Measurements from ENCODE around the gene TJAP1.

GRCh38 chr6:43442935-43443334 is 34.4 kb upstream of the TJAP1 start:
- TF ChIP-seq EZH2 (IDR thresholded peaks at IDR 0.05) (no peak), POLR2AphosphoS5 (IDR thresholded peaks at IDR 0.05; ENCODE audit: borderline replicate concordance, low read depth, low read length) (no peak)
